GM12891 (cell line): ENCODE measurements around the gene FAM234B. TPM values are rescaled to one million over a fixed set of nuclear protein-coding genes. Genes with fewer than 3 reads are reported as not detected.

Source experiments
- DNase-seq: peaks from one replicate; pipeline ENCODE4 v3.0.0; 2011; ENCODE audit warnings: low spot score; ENCODE audit not compliant: insufficient read length
- FAIRE-seq: peaks from 2 replicates; lab custom pipeline; 2011; peaks lifted over from hg19 to GRCh38; lab: Jason Lieb, UNC
- PAX5 ChIP-seq: IDR thresholded peaks from 2 replicates; pipeline ENCODE4 v1.6.1; 2011; ENCODE audit warnings: low read length, moderate library complexity, mild to moderate bottlenecking; ENCODE audit not compliant: insufficient read depth, severe bottlenecking
- POLR2A ChIP-seq: IDR thresholded peaks from 2 replicates; pipeline ENCODE4 v1.6.1; 2011; ENCODE audit warnings: low read depth, low read length, control low read depth
- POLR2AphosphoS5 ChIP-seq: IDR thresholded peaks from 2 replicates; pipeline ENCODE4 v1.6.1; 2011; ENCODE audit warnings: low read depth, low read length, control low read depth
- POU2F2 ChIP-seq: IDR thresholded peaks from 2 replicates; pipeline ENCODE4 v1.6.1; 2011; ENCODE audit warnings: low read depth, mild to moderate bottlenecking, control low read depth, low read length, moderate library complexity
- SPI1 ChIP-seq: IDR thresholded peaks from 2 replicates; pipeline ENCODE4 v1.6.1; 2011; ENCODE audit warnings: low read depth, low read length, control low read depth
- TAF1 ChIP-seq: IDR thresholded peaks from 2 replicates; pipeline ENCODE4 v1.6.1; 2011; ENCODE audit warnings: low read depth, low read length, control low read depth
- polyA plus RNA-seq: library from polyadenylated mRNA; unstranded; fragments of >200 nt; gene quantifications from one replicate; pipeline ENCODE4 v1.2.1, GENCODE V29; 2012; ENCODE audit warnings: low read depth, missing spikeins, inconsistent platforms; ENCODE audit not compliant: missing spikeins

FAM234B gene, protein sequence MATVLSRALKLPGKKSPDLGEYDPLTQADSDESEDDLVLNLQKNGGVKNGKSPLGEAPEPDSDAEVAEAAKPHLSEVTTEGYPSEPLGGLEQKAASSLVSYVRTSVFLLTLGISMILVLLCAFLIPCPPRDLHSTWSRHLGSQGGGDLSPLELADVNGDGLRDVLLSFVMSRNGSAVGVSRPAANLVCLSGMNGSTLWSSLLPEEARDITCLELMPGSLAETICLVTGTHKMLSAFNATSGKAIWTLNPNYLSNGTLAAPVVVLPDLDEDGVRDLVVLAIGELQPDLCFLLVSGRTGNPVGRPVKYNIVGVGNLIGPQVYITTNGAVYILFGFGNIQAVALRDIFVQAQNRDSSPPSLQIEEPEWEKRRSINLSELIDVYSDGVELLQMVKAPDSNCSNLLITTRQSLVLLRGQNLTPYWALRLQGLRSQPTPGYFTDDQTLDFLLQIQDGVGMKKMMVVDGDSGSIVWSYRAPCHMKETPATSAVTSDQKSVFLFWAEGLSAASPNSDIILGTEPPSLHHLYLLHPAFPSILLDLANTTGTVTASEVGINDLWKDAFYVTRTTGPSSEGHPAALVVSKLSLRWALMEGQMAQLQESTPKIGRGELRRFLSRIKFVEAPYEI
- 0.21 TPM for polyA plus RNA-seq

DNA sequence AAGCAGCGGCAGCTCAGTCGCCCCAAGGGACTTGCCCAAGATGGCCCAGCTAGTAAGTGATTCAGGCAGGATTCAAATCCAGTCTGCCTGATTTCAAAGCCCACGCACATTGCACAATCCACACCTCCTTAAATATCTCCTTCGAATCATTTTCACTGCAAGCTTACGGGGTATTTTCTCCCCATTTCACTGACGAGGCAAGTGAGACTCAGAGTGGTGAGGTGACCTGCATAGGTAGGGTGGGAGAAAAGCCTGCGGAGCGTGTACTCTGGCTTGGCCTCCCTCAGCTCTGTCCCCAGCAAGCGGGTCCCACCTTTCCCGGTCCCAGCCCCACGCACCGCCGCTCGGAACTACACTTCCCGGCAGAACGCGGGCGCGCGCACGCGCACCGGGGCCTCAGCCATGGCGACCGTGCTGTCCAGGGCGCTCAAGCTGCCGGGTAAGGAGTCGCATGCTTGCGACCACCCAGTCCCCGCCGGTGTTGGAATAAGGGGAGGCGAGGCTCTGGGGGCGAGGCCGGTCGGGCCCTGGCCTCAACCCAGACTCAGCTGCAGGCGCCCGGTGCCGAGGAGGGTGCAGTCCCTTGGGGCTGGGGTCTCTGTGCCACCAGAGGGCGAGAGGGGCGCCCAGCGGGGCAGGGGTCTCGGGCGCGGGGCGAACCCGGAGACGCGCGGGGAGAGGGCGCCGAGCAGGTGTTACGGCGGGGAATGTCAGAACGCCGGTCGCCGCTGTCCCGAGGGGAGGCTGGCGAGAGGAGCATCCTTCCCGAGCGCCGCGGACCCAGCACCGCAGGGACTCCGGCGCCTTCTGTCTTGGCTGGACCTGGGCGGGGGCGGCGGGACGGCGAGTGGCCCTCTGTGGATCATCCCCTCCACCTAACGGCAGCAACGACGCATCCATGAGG lies at the start of gene FAM234B:
Gene FAM234B (plus strand): TSS at position 380 of the 904 bp plus-strand sequence. CDS start 23 bp downstream, at position 403.
- DNase-seq (peak; percentile 79), FAIRE-seq (peak; percentile 88)
- TF ChIP-seq TAF1 = 0 out of 2 replicates have a peak, but pooled peaks have one; percentile 19
- no peak for TF ChIP-seq POLR2AphosphoS5

DNA sequence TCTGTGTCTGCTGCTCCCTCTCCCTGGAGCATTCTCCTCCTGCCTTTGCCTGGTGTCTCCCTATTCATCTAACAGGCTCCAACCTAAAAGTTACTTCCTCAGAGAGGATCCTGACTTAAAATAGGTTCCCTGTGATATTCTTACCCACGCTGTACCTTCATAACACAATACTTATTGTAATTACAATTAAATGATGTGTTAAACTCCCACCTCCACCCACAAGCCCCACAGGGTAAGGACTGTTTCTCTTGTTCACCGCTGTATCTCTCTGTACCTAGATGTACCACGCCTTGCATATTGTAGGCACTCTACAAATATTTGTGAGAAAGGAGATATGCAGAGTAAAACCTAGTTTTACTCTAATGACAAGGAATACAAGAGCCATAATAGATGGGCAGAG lies 49.1 kb upstream of the FAM234B start:
- FAIRE-seq (no peak), DNase-seq (no peak)
- TF ChIP-seq SPI1 (no peak), POLR2A (no peak), PAX5 (no peak), POU2F2 (no peak), POLR2AphosphoS5 (no peak), TAF1 (no peak)

DNA sequence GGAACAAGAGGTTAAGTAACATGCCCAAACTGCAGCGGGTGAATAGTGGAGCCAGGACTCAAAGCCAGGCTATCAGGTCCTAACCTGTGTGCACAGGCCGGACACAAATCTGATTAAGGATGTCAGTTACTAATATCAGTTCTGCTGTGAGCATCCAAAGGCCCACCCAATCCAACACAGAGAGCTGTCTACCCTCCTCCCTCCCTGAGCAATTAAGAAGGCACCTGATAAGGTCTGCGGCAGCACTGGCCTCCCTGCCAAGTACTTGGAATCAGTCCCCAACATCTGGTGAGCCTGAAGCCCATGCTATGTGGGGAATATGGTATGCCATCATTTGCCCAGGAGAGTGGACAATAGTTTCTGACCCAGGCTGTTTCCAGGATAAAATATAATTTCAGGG lies 48.0 kb upstream of the FAM234B start:
- FAIRE-seq = no peak

DNA sequence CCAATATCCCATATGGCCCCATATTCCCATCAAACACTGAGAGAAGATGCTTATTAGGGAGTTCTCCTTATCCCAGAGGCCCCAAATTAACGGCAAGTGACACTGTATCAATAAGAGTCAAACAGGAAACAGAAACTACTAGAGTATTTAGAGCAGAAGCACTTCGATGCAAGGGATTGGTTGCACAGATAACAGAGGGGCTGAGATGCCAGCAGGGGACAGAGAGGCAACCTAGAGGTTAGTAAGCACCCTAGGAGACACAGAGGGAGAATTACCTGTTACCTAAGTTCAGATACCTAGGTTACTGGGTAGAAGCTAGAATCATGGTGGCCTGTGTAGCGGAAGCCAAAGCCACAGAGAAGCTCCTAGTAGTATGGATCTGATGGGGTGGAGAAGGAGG lies 47.0 kb upstream of the FAM234B start:
- TF ChIP-seq POU2F2 = no peak
- TF ChIP-seq POLR2A = no peak
- no peak for TF ChIP-seq PAX5
- no peak for TF ChIP-seq POLR2AphosphoS5
- TF ChIP-seq SPI1 = no peak
- TF ChIP-seq TAF1 = no peak
- FAIRE-seq (no peak), DNase-seq (no peak)

More for the DNA sequence above, 48.0 kb upstream of the FAM234B start:
- no peak for DNase-seq
- TF ChIP-seq POLR2A = no peak
- TF ChIP-seq PAX5 = no peak
- TF ChIP-seq POU2F2 = no peak
- TF ChIP-seq POLR2AphosphoS5 = no peak
- TF ChIP-seq TAF1 = no peak
- TF ChIP-seq SPI1 = no peak

GRCh38 chr12:12997734-12998133 lies 46.4 kb upstream of the FAM234B start:
- TF ChIP-seq POLR2A = no peak
- no peak for TF ChIP-seq TAF1
- no peak for TF ChIP-seq POLR2AphosphoS5
- TF ChIP-seq SPI1 = no peak
- no peak for TF ChIP-seq POU2F2
- no peak for TF ChIP-seq PAX5
- DNase-seq (no peak), FAIRE-seq (no peak)

- DNase-seq (no peak), FAIRE-seq (no peak)
- TF ChIP-seq SPI1 (no peak), POLR2AphosphoS5 (no peak)
Observed at GRCh38 chr12:12998248-12998647, 45.9 kb upstream of the FAM234B start.

- TF ChIP-seq SPI1 (no peak), PAX5 (no peak), POLR2AphosphoS5 (no peak), TAF1 (no peak)
- no peak for FAIRE-seq
- no peak for DNase-seq
Observed at GRCh38 chr12:12999271-12999958, 44.8 kb upstream of the FAM234B start.

GRCh38 chr12:12999959-13000615 lies 44.1 kb upstream of the FAM234B start, which contains the start of gene HEBP1:
Gene HEBP1 (minus strand): TSS chr12:13000265. CDS start chr12:13000114, 151 bp downstream.
- DNase-seq (peak; percentile 92), FAIRE-seq (peak; percentile 93)

DNA sequence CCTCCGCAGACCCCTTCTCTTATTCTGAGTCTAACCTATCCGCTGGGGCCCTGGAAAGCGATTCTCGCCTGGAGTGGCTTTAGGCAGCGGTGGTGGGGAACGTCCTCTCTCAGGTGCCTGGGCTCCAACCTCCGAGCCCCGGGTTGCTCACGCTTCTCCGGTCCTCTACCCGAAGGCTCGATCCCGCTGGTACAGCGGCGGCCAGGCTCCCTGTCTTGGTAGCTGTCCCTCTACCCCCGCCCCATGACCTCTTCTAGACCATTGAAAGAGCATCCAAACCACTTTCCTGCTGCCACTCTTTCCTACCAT lies 43.6 kb upstream of the FAM234B start:
- TF ChIP-seq POLR2A = no peak
- TF ChIP-seq SPI1 = no peak
- TF ChIP-seq POLR2AphosphoS5 = no peak
- no peak for TF ChIP-seq TAF1
- no peak for TF ChIP-seq POU2F2
- no peak for TF ChIP-seq PAX5
- peak; percentile 43 for DNase-seq
- FAIRE-seq = no peak

More at GRCh38 chr12:12999959-13000615, 44.1 kb upstream of the FAM234B start, which contains the start of gene HEBP1:
- TF ChIP-seq POLR2AphosphoS5 = no peak
- no peak for TF ChIP-seq PAX5
- TF ChIP-seq TAF1 = no peak
- no peak for TF ChIP-seq POLR2A
- no peak for TF ChIP-seq POU2F2
